MM.1S (cell line): ENCODE measurements around the gene ZNF738.

Experiments used
- CTCF ChIP-seq: fragments of 300-600 bp; sonication (generic); IDR thresholded peaks from 2 replicates; pipeline ENCODE4 v1.5.1; 2016; ENCODE audit warnings: antibody characterized with exemption, low read length, mixed read lengths
- EZH2 ChIP-seq: fragments of 300-600 bp; sonication (generic); optimal IDR thresholded peaks from 2 replicates; pipeline ENCODE3; 2017; ENCODE audit warnings: low read depth, mild to moderate bottlenecking, antibody characterized with exemption, low read length, mixed read lengths
- EZH2phosphoT487 ChIP-seq: fragments of 300-600 bp; sonication (generic); IDR thresholded peaks from 2 replicates; pipeline ENCODE4 v1.6.1; 2018; ENCODE audit warnings: antibody characterized with exemption, low read length

- TF ChIP-seq EZH2phosphoT487 (no peak), CTCF (no peak), EZH2 (no peak)
Observed at GRCh38 chr19:21352830-21353229, 6.0 kb upstream of the ZNF738 start.
